Natural killer cell (primary cell): Measurements from ENCODE around the gene FABP1. TPM values are rescaled to one million over a fixed set of nuclear protein-coding genes. Genes with fewer than 3 reads are reported as not detected.

Source experiments
- ATAC-seq, 3 donors: fragments of 150-1000 bp in 2 of 3; fragments of 200-7000 bp in 1 of 3; cut with Tn5 transposase; 1 replicate in 1 of 3; 2 replicates in 2 of 3; pipeline ENCODE4 v1.10.0; 2021; ENCODE audit warnings: mild to moderate bottlenecking in 2 of 3, moderate library complexity in 2 of 3
- DNase-seq, 2 donors: peaks; one replicate each; pipeline versions ENCODE4 v3.0.0 to v3.0.0-alpha.2; 2013 to 2021; ENCODE audit warnings: mixed read lengths in 1 of 2
- H3K27ac ChIP-seq: one replicate; pipeline ENCODE4 v1.5.1; 2013; ENCODE audit warnings: mild to moderate bottlenecking, low read length
- H3K27me3 ChIP-seq: one replicate; pipeline ENCODE4 v1.6.1; 2013; ENCODE audit warnings: low read length; ENCODE audit not compliant: control insufficient read depth, insufficient read depth
- H3K36me3 ChIP-seq: one replicate; pipeline ENCODE4 v1.6.1; 2013; ENCODE audit warnings: low read length; ENCODE audit not compliant: control insufficient read depth, insufficient read depth
- H3K4me1 ChIP-seq: one replicate; pipeline ENCODE4 v1.6.1; 2013; ENCODE audit warnings: low read length; ENCODE audit not compliant: control insufficient read depth, insufficient read depth
- H3K4me3 ChIP-seq: one replicate; pipeline ENCODE4 v1.5.1; 2013; ENCODE audit warnings: low read length
- H3K9me3 ChIP-seq: one replicate; pipeline ENCODE4 v1.6.1; 2013; ENCODE audit warnings: low read length; ENCODE audit not compliant: control insufficient read depth, insufficient read depth
- H3K27ac Mint-ChIP-seq, 2 donors: one replicate each; pipeline ENCODE4 v1.8.0; 2022; ENCODE audit warnings: mild to moderate bottlenecking in 2 of 2, mixed read lengths in 2 of 2, moderate library complexity in 1 of 2
- H3K27me3 Mint-ChIP-seq, 2 donors: one replicate each; pipeline ENCODE4 v1.8.0; 2022; ENCODE audit warnings: low read depth in 2 of 2, mixed read lengths in 2 of 2
- H3K36me3 Mint-ChIP-seq: one replicate; pipeline ENCODE4 v1.8.0; 2022; ENCODE audit warnings: mixed read lengths
- H3K4me1 Mint-ChIP-seq, 2 donors: one replicate each; pipeline ENCODE4 v1.8.0; 2022; ENCODE audit warnings: mixed read lengths in 2 of 2
- H3K4me3 Mint-ChIP-seq: one replicate; pipeline ENCODE4 v1.8.0; 2022; ENCODE audit warnings: mild to moderate bottlenecking, moderate library complexity, mixed read lengths
- H3K9me3 Mint-ChIP-seq, 2 donors: one replicate each; pipeline ENCODE4 v1.8.0; 2022; ENCODE audit warnings: mixed read lengths in 2 of 2
- WGBS: methylation state at CpG from one replicate; pipeline ENCODE4 v1.1.7; 2013; ENCODE audit warnings: missing lambda C conversion rate; ENCODE audit not compliant: insufficient coverage; 5-methylcytosine and 5-hydroxymethylcytosine counted together
- intact Hi-C: fragments of 100-400 bp; cut with micrococcal nuclease; formaldehyde crosslinking; loops from one replicate; pipeline ENCODE4 v1.14.2; 2022
- total RNA-seq, 4 donors: library from RNA; stranded (reverse); fragments of 120-200 nt in 1 of 4; gene quantifications; one replicate each; pipeline versions ENCODE4 v1.2.3 to v1.2.4, GENCODE V29; 2013 to 2022
- TF ChIP-seq, protein P1 (sequence below): fragments of 200-600 bp; IDR thresholded peaks from one replicate; pipeline ENCODE4 v1.8.0; 2022; ENCODE audit warnings: antibody characterized with exemption

FABP1 gene
- total RNA-seq, 3 donors from 2014 or later (not counting 1 experiment from before 2014, with no cell fraction given), result not detected

GRCh38 chr2:88125344-88125923, 2.4 kb downstream of the FABP1 start:
- no peak overlapping the region for H3K4me3 ChIP-seq
- intact Hi-C loops, result no loop called here
- Mint-ChIP-seq H3K4me1 (no peaks in the 10 kb centered on the region), H3K36me3 (no peaks in the 10 kb centered on the region), H3K4me3 (no peak overlapping the region), H3K9me3 (no peaks in the 10 kb centered on the region), H3K27ac (no peak overlapping the region), H3K27me3 (peaks cover 20 to 35% of the 10 kb centered on the region in 2 donors)
- H3K27me3 ChIP-seq, result peaks cover 3% of the 10 kb centered on the region
- no peak overlapping the region for H3K27ac ChIP-seq
- H3K4me1 ChIP-seq, result no peaks in the 10 kb centered on the region
- no peaks in the 10 kb centered on the region for H3K36me3 ChIP-seq
- TF ChIP-seq, protein P1, sequence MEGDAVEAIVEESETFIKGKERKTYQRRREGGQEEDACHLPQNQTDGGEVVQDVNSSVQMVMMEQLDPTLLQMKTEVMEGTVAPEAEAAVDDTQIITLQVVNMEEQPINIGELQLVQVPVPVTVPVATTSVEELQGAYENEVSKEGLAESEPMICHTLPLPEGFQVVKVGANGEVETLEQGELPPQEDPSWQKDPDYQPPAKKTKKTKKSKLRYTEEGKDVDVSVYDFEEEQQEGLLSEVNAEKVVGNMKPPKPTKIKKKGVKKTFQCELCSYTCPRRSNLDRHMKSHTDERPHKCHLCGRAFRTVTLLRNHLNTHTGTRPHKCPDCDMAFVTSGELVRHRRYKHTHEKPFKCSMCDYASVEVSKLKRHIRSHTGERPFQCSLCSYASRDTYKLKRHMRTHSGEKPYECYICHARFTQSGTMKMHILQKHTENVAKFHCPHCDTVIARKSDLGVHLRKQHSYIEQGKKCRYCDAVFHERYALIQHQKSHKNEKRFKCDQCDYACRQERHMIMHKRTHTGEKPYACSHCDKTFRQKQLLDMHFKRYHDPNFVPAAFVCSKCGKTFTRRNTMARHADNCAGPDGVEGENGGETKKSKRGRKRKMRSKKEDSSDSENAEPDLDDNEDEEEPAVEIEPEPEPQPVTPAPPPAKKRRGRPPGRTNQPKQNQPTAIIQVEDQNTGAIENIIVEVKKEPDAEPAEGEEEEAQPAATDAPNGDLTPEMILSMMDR, result no peak
- no peak for ATAC-seq
- WGBS, result 74% methylated on average over 2 of the region's 3 CpGs
- no peak for DNase-seq
- H3K9me3 ChIP-seq, result no peaks in the 10 kb centered on the region

GRCh38 chr2:88123975-88124917, 3.6 kb downstream of the FABP1 start:
- Mint-ChIP-seq H3K4me1 (no peaks in the 10 kb centered on the region), H3K9me3 (no peaks in the 10 kb centered on the region), H3K27ac (no peak overlapping the region), H3K27me3 (peaks cover 18 to 25% of the 10 kb centered on the region in 2 donors), H3K4me3 (no peak overlapping the region), H3K36me3 (no peaks in the 10 kb centered on the region)
- WGBS, result 95% methylated on average over 8 of the region's 9 CpGs
- no peak for DNase-seq
- ATAC-seq, result no peak
- no peaks in the 10 kb centered on the region for H3K4me1 ChIP-seq
- peaks cover 3% of the 10 kb centered on the region for H3K27me3 ChIP-seq
- intact Hi-C loops, result no loop called here
- H3K4me3 ChIP-seq, result no peak overlapping the region
- no peaks in the 10 kb centered on the region for H3K9me3 ChIP-seq
- H3K36me3 ChIP-seq, result no peaks in the 10 kb centered on the region
- H3K27ac ChIP-seq, result no peak overlapping the region
- TF ChIP-seq, protein P1, result no peak

DNA sequence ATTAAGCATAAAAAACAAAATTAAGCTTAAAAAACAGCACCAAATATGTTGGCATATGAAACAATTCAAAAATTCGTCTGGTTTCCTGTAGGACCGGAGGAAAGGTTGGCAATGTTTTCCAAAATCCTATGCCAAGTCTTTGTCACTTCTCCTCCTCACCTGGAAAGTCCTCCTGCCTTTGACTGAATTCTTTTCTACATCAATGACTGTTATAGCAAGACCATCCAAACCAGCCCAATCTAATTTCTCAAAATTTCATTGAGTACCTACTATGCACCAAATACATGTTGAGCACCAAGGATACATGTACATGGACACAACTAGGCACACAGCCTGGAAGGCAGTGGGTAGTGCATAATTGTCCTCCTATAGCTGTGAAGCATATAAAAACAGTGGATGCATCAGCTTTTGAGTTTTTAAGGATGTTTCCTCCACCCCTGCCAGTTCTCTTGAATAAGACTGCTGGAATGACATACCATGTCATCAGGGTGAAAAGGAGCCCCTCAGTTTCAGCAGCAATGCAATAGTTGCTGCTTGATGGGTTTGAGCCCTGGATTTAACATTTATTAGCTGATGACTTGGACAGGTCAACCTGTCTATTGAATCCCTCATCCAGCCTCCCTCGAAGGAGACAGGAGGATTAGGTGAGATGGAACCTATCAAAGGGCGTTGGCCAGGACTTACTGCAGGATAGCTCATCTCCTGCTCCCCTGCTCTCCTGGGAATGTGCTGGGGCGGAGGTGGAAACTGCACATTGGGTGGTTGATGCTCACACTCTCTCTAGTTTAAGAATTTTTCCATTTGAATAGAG, 4.5 kb downstream of the FABP1 start:
- no peaks in the 10 kb centered on the region for H3K4me1 Mint-ChIP-seq
- Histone ChIP-seq H3K36me3 (no peaks in the 10 kb centered on the region), H3K4me1 (no peaks in the 10 kb centered on the region), H3K27ac (no peak overlapping the region), H3K4me3 (no peak overlapping the region), H3K27me3 (peaks cover 3% of the 10 kb centered on the region), H3K9me3 (no peaks in the 10 kb centered on the region)
- H3K9me3 Mint-ChIP-seq, result no peaks in the 10 kb centered on the region
- DNase-seq, result no peak
- H3K27me3 Mint-ChIP-seq, result peaks cover 17 to 22% of the 10 kb centered on the region in 2 donors
- 82% methylated on average over 5 of the region's 5 CpGs for WGBS
- H3K4me3 Mint-ChIP-seq, result no peak overlapping the region
- no peak overlapping the region for H3K27ac Mint-ChIP-seq
- intact Hi-C loops, result no loop called here
- TF ChIP-seq, protein P1, result no peak
- ATAC-seq, result no peak
- H3K36me3 Mint-ChIP-seq, result no peaks in the 10 kb centered on the region
